ENCODE measurements around the gene PHF10. TPM values are rescaled to one million over a fixed set of nuclear protein-coding genes. Genes with fewer than 3 reads are reported as not detected.

PHF10 gene
- total and polyA plus RNA-seq, 9 donors = 37.9 to 102 (median 70.0) TPM

DNA sequence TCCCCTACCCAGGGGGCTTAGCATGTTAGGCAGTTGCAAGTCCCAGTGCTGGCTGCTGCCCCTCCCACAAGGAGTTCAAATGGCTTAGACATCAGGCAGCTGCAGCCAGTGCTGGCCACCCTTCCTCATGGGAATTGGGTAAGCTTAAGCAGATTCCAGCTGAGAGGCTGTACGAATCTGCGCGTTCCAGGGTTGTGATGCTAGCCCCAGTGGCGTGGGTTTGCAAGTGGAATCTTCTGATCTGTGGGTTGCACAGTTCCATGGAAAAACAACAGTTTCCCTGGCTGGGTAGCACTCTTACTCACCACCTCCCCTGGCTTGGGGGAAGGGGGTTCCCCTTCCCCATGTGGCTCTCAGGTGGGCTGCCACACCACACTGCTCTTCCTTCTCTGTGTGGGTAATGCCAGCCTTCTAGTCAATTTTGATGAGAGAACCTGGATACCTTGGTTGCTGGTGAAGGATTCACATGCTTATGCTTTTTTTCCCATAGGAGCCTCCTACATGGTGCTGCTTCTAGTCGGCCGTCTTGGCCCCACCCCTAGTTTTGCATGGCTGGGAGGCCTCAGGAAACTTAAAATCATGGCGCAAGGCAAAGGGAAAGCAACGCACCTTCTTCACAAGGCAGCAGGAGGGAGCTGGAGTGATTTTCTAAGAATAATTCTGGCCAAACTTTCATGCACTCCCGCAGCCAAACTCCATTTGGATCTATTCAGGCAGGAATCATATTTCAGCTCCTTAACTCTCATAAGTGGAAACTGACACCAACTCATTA, 14.1 kb upstream of the PHF10 start:
- intact Hi-C loops (cut with DNase I) = no loop called here
- Histone ChIP-seq H3K27me3 (no peaks in the 10 kb centered on the region), H3K9me3 (no peaks in the 10 kb centered on the region), H3K27ac (no peak overlapping the region), H3K4me1 (ENCODE audit: insufficient read depth) (no peaks in the 10 kb centered on the region), H3K4me3 (no peak overlapping the region), H3K36me3 (no peaks in the 10 kb centered on the region)
- no peak for TF ChIP-seq CTCF (IDR thresholded peaks at IDR 0.05)
- TF ChIP-seq POLR2A (IDR thresholded peaks at IDR 0.05) = no peak
- no peak for TF ChIP-seq EP300 (IDR thresholded peaks at IDR 0.05)
- DNase-seq = no peak
- WGBS, 3 donors = 43 to 53% (median 46%) methylated on average over 9 of the region's 9 CpGs

DNA sequence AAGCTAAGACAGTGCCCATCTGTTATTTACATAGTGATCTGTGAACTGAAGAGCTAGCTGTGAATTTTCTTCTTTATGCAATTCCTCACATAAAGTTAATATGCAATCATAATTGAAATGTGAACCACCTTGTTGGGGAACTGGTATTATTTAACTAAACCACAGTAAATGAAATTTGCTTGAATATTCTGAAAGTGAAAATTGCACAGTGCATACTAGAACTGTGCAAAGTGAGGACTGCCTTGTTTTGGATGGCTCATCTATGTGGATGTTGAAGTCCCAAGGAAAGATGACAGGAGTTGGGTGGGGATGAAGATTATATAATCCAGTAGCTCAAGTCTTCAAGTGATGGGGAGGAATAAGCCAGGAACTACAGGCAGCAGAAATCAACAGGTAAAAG, 5.7 kb upstream of the PHF10 start:
- H3K4me3 ChIP-seq = no peak overlapping the region
- H3K36me3 ChIP-seq = no peaks in the 10 kb centered on the region
- H3K9me3 ChIP-seq = no peaks in the 10 kb centered on the region
- intact Hi-C loops (cut with DNase I) = loop anchor here in 1 of 4 donors (10.0 kb wide), 1 partner anchor 495 kb away; no protein-coding TSS in a partner anchor
- H3K27ac ChIP-seq = no peak overlapping the region
- no peak for TF ChIP-seq CTCF (IDR thresholded peaks at IDR 0.05)
- no peak for TF ChIP-seq POLR2A (IDR thresholded peaks at IDR 0.05)
- no peak for TF ChIP-seq EP300 (IDR thresholded peaks at IDR 0.05)
- no peak for DNase-seq
- no peaks in the 10 kb centered on the region for H3K27me3 ChIP-seq
- peaks cover 2% of the 10 kb centered on the region for H3K4me1 ChIP-seq (ENCODE audit: insufficient read depth)

DNA sequence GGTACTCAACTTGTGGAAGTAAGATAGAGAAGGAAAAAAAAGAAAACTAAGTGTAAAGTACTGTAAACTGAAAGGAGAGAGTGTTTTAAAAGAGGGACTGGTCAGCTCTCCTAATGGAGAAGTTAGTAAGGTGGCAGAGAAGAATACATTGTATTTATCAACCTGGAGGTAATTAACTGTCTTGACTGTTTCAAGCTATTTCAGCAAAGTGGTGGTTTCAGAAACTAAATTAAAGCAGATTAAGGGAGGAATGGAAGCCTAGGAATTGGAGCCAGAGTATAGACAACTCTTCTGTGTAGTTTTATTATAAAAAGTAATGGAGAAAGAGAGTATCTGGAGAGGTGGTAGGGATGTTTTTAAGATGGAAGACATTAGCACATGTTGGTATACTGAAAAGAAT, 2.7 kb upstream of the PHF10 start:
- no peak overlapping the region for H3K27ac ChIP-seq
- TF ChIP-seq EP300 (IDR thresholded peaks at IDR 0.05) = no peak
- TF ChIP-seq CTCF (IDR thresholded peaks at IDR 0.05) = no peak
- no peak for TF ChIP-seq POLR2A (IDR thresholded peaks at IDR 0.05)
- DNase-seq = no peak
- no peaks in the 10 kb centered on the region for H3K36me3 ChIP-seq
- H3K4me1 ChIP-seq (ENCODE audit: insufficient read depth) = peaks cover 2% of the 10 kb centered on the region
- no peaks in the 10 kb centered on the region for H3K9me3 ChIP-seq
- H3K4me3 ChIP-seq = no peak overlapping the region
- intact Hi-C loops (cut with DNase I) = loop anchor here in 1 of 4 donors (10.0 kb wide), 1 partner anchor 492 kb away; no protein-coding TSS in a partner anchor
- H3K27me3 ChIP-seq = no peaks in the 10 kb centered on the region

DNA sequence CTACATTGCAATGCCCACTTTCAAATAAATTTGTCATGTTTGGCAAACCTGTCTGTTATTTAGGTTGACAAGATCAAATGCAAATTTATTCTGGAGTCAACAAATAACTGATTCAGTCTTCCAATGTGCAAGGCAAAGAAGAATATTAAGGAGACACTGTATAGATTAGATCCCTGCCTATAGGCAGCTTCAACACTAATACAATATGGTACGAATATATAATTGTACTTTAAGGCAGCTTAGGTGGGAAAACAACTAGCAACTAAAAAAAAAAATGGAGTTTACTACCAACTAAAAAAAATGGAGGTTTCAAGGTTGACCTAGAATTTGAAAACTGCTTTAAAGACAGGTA, 1.7 kb upstream of the PHF10 start:
- Histone ChIP-seq H3K9me3 (no peaks in the 10 kb centered on the region), H3K36me3 (no peaks in the 10 kb centered on the region), H3K27me3 (no peaks in the 10 kb centered on the region), H3K4me3 (no peak overlapping the region), H3K27ac (peak overlapping the region in 1 of 2 donors; percentile 96), H3K4me1 (ENCODE audit: insufficient read depth) (peaks cover 3% of the 10 kb centered on the region)
- intact Hi-C loops (cut with DNase I) = loop anchor here in 1 of 4 donors (10.0 kb wide), 1 partner anchor 491 kb away; no protein-coding TSS in a partner anchor
- DNase-seq = no peak
- no peak for TF ChIP-seq CTCF (IDR thresholded peaks at IDR 0.05)
- no peak for TF ChIP-seq EP300 (IDR thresholded peaks at IDR 0.05)
- TF ChIP-seq POLR2A (IDR thresholded peaks at IDR 0.05) = no peak
- WGBS, 3 donors = 95 to 98% (median 96%) methylated on average over 1 of the region's 1 CpG
